Measurements from ENCODE around the gene SUN3. TPM values are rescaled to one million over a fixed set of nuclear protein-coding genes. Genes with fewer than 3 reads are reported as not detected.

SUN3 gene
- total and polyA plus RNA-seq, 11 donors = not detected

DNA sequence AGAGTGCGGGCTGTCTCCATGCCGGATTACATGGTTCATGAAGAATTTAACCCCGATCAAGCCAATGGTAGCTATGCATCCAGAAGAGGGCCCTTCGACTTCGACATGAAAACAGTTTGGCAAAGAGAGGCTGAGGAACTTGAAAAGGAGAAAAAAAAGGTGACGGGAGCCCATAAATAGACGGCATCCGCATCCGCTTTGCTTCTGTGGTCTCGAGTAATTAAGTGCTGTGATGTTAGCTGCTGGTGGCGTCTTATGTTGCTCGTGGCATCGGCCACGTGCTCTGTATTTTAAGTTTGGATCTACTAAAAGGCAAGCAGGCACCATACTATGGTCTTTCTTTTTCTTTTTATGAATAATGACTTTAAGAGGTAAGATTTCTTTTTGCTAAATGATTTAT, 17.6 kb upstream of the SUN3 start:
- 67 to 70% (median 69%) methylated on average over 14 of the region's 14 CpGs for WGBS, 4 donors
- Histone ChIP-seq H3K27ac (no peak overlapping the region), H3K4me3 (no peak overlapping the region), H3K27me3 (no peaks in the 10 kb centered on the region), H3K9me3 (no peaks in the 10 kb centered on the region), H3K36me3 (no peaks in the 10 kb centered on the region), H3K4me1 (no peaks in the 10 kb centered on the region)
- TF ChIP-seq POLR2A (IDR thresholded peaks at IDR 0.05) = no peak
- TF ChIP-seq, protein P1, sequence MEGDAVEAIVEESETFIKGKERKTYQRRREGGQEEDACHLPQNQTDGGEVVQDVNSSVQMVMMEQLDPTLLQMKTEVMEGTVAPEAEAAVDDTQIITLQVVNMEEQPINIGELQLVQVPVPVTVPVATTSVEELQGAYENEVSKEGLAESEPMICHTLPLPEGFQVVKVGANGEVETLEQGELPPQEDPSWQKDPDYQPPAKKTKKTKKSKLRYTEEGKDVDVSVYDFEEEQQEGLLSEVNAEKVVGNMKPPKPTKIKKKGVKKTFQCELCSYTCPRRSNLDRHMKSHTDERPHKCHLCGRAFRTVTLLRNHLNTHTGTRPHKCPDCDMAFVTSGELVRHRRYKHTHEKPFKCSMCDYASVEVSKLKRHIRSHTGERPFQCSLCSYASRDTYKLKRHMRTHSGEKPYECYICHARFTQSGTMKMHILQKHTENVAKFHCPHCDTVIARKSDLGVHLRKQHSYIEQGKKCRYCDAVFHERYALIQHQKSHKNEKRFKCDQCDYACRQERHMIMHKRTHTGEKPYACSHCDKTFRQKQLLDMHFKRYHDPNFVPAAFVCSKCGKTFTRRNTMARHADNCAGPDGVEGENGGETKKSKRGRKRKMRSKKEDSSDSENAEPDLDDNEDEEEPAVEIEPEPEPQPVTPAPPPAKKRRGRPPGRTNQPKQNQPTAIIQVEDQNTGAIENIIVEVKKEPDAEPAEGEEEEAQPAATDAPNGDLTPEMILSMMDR (IDR thresholded peaks at IDR 0.05) = no peak
- intact Hi-C loops (cut with DNase I) = no loop called here
- DNase-seq (no peak), ATAC-seq (no peak)

DNA sequence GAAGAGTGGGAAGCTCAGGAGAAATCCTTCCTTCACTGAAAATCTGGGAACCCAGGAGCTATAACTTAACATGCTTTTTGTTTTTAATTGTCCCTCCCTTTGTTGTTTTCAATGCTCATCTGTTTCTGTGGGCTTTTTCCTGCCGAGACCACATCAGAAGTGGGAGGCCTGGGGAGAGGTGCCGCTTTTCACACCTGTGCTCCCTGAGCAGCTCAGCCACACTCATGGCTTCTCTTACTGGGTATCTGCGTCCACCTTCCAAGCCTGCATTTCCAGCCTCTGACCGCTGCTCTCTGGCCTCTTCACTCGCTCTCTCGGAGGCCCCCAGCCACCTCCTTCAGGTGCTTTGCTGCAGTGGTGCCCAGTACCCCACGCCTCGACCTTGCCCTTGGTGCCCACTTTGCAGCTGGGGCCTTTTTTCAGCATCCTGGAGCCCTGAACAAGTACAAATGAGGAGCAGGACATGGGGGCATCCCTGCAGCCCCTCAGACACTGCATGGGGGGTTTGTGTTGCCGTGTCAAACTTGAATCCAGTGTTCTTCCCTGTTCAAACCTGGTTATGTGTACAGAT, 16.4 kb upstream of the SUN3 start:
- DNase-seq = no peak
- H3K27ac ChIP-seq = no peak overlapping the region
- ATAC-seq = no peak
- TF ChIP-seq, protein P1 (IDR thresholded peaks at IDR 0.05) = no peak
- no peak for TF ChIP-seq POLR2A (IDR thresholded peaks at IDR 0.05)
- 77 to 83% (median 80%) methylated on average over 9 of the region's 9 CpGs for WGBS, 4 donors
- intact Hi-C loops (cut with DNase I) = no loop called here
- H3K36me3 ChIP-seq = no peaks in the 10 kb centered on the region
- no peaks in the 10 kb centered on the region for H3K4me1 ChIP-seq
- H3K9me3 ChIP-seq = no peaks in the 10 kb centered on the region
- H3K27me3 ChIP-seq = no peaks in the 10 kb centered on the region
- H3K4me3 ChIP-seq = no peak overlapping the region

DNA sequence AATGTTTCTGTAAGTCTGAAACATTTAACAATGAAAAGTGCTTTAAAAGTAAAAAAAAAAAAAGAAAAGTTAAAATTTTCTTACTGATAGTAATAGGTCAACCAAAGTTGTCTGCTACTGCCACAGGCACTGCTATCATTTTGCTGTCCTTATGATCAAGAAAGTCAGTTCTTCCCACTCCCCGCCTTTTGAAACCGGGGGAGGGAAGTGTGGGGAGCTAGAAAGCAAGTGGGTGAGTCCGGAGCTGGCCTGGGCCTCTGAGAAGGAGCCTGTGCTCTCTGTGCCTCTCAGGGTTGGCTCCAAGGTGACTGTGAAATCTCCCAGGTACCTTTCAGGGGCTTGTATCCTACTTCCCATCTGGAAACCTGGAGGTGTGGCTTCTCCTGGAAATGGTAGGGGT, 13.7 kb upstream of the SUN3 start:
- DNase-seq (no peak), ATAC-seq (no peak)
- 55 to 62% (median 60%) methylated on average over 3 of the region's 3 CpGs for WGBS, 4 donors

DNA sequence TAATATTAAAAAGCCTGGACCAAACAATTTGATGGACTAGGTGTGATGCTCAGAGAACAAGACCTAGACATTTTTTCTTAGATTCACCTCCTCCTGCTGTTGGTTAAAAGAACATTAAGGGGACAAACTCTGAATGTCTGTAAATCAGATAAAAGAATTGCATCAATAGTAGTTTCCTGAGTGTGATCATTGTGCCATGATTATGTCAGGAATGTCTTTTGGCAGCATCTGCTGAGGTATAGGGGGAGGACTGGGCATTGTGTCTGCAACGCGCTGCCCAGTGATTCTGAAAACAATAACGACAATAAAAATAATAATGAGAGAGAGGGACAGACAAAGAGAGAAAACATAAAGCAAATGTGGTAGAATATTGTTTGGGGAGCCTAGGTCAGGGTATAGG, 13.3 kb upstream of the SUN3 start:
- intact Hi-C loops (cut with DNase I) = no loop called here
- 51 to 66% (median 60%) methylated on average over 3 of the region's 3 CpGs for WGBS, 4 donors
- Histone ChIP-seq H3K36me3 (no peaks in the 10 kb centered on the region), H3K4me1 (no peaks in the 10 kb centered on the region), H3K27me3 (peaks cover 0 to 2% (median 0%) of the 10 kb centered on the region in 9 donors), H3K4me3 (no peak overlapping the region), H3K9me3 (no peaks in the 10 kb centered on the region), H3K27ac (no peak overlapping the region)
- ATAC-seq = no peak
- DNase-seq = no peak
- TF ChIP-seq, protein P1 (IDR thresholded peaks at IDR 0.05) = no peak
- no peak for TF ChIP-seq POLR2A (IDR thresholded peaks at IDR 0.05)

More for the DNA sequence above, 13.7 kb upstream of the SUN3 start:
- H3K27me3 ChIP-seq = no peaks in the 10 kb centered on the region
- no peak overlapping the region for H3K27ac ChIP-seq
- no peak overlapping the region for H3K4me3 ChIP-seq
- H3K36me3 ChIP-seq = no peaks in the 10 kb centered on the region
- intact Hi-C loops (cut with DNase I) = no loop called here
- TF ChIP-seq, protein P1 (IDR thresholded peaks at IDR 0.05) = no peak
- no peak for TF ChIP-seq POLR2A (IDR thresholded peaks at IDR 0.05)
- H3K4me1 ChIP-seq = no peaks in the 10 kb centered on the region
- no peaks in the 10 kb centered on the region for H3K9me3 ChIP-seq

Measured in heart left ventricle (tissue), 16 donors.